A673 (cell line): ENCODE results near the gene KIF24. TPM values are rescaled to one million over a fixed set of nuclear protein-coding genes. Genes with fewer than 3 reads are reported as not detected.
"Not testable (repeated sequence)": the region's sequence is repeated elsewhere in the genome, so short reads cannot be mapped to it uniquely, and the experiment has no call there.

Experiments
- BruUV-seq: library from RNA; stranded (reverse); fragments of 400-500 nt; replicated peaks from 2 replicates; lab custom pipeline; 2021; lab: Mats Ljungman, UMichigan
- CTCF ChIA-PET: fragments of 300-600 bp; sonication (Branson Sonifier 250); formaldehyde crosslinking; loops from one replicate; lab custom pipeline; 2022; ENCODE audit warnings: antibody characterized with exemption; lab: Charles Lee
- POLR2A ChIA-PET: fragments of 300-600 bp; sonication (Branson Sonifier 250); formaldehyde crosslinking; loops from one replicate; lab custom pipeline; 2022; ENCODE audit warnings: antibody characterized with exemption; ENCODE audit not compliant: low non-redundant PET; lab: Charles Lee
- DNase-seq: peaks from one replicate; pipeline ENCODE4 v3.0.0-alpha.2; 2015; ENCODE audit warnings: low spot score
- H3K27ac ChIP-seq: fragments of 200-600 bp; sonication (generic); 2 replicates; pipeline ENCODE4 v1.5.1; 2016; ENCODE audit warnings: mixed run types, low read depth, mild to moderate bottlenecking, mixed read lengths, antibody characterized with exemption, low read length; ENCODE audit not compliant: poor library complexity, severe bottlenecking
- H3K27me3 ChIP-seq: fragments of 200-600 bp; sonication (generic); replicated peaks from 2 replicates; pipeline ENCODE4 v1.6.1; 2017; ENCODE audit warnings: mixed run types, low read depth, mild to moderate bottlenecking, mixed read lengths, antibody characterized with exemption, low read length; ENCODE audit not compliant: insufficient read depth, poor library complexity
- H3K36me3 ChIP-seq: fragments of 200-600 bp; sonication (generic); 2 replicates; pipeline ENCODE4 v1.6.1; 2016; ENCODE audit warnings: mixed run types, mild to moderate bottlenecking, mixed read lengths, antibody characterized with exemption, low read length; ENCODE audit not compliant: insufficient read depth, poor library complexity, severe bottlenecking
- H3K4me1 ChIP-seq: fragments of 200-600 bp; sonication (generic); 2 replicates; pipeline ENCODE4 v1.6.1; 2017; ENCODE audit warnings: mixed run types, mild to moderate bottlenecking, mixed read lengths, antibody characterized with exemption, low read length; ENCODE audit not compliant: insufficient read depth, poor library complexity, severe bottlenecking
- H3K4me3 ChIP-seq: fragments of 200-600 bp; sonication (generic); 2 replicates; pipeline ENCODE4 v1.5.1; 2016; ENCODE audit warnings: low read depth, mixed run types, mild to moderate bottlenecking, mixed read lengths, low read length; ENCODE audit not compliant: poor library complexity, severe bottlenecking
- H3K9me3 ChIP-seq: fragments of 200-600 bp; sonication (generic); 2 replicates; pipeline ENCODE4 v1.6.1; 2016; ENCODE audit warnings: mixed run types, low read depth, mild to moderate bottlenecking, mixed read lengths, antibody characterized with exemption, low read length; ENCODE audit not compliant: poor library complexity, severe bottlenecking
- CTCF ChIP-seq: fragments of 300-800, 200-600 bp; sonication (generic); conservative IDR thresholded peaks from 2 replicates; pipeline ENCODE4 v1.5.1; 2017; ENCODE audit warnings: low read depth, mild to moderate bottlenecking, antibody characterized with exemption, low read length, moderate library complexity, mixed read lengths
- EZH2 ChIP-seq: fragments of 200-600 bp; sonication (generic); IDR thresholded peaks from 2 replicates; pipeline ENCODE4 v1.6.1; 2017; ENCODE audit warnings: borderline replicate concordance, low read depth, mild to moderate bottlenecking, mixed read lengths, antibody characterized with exemption, low read length; ENCODE audit not compliant: poor library complexity, severe bottlenecking
- intact Hi-C: fragments of 100-400 bp; cut with micrococcal nuclease; formaldehyde crosslinking; loops from one replicate; pipeline ENCODE4 v1.10.0; 2022; ENCODE audit not compliant: unreplicated experiment
- total RNA-seq: library from RNA; stranded (reverse); gene quantifications from 2 replicates; pipeline ENCODE4 v1.2.3, GENCODE V29; 2021

Gene KIF24
- total RNA-seq, 1 experiment from 2014 or later: 11.6 TPM

- Histone ChIP-seq H3K27ac (no peak overlapping the region), H3K9me3 (no peaks in the 10 kb centered on the region), H3K4me3 (no peak overlapping the region), H3K36me3 (no peaks in the 10 kb centered on the region), H3K27me3 (no peaks in the 10 kb centered on the region), H3K4me1 (peaks cover 9% of the 10 kb centered on the region)
- no peak for DNase-seq
- TF ChIP-seq EZH2 (no peak), CTCF (no peak)
- CTCF ChIA-PET: no interaction called here
- BruUV-seq: no TSS peak
- POLR2A ChIA-PET: no interaction called here
- intact Hi-C loops: no loop called here
These were observed 40.6 kb upstream of the KIF24 start for GRCh38 chr9:34369636-34370035.

- H3K27me3 ChIP-seq, H3K4me3 ChIP-seq, POLR2A ChIA-PET, H3K27ac ChIP-seq, H3K9me3 ChIP-seq, BruUV-seq, H3K36me3 ChIP-seq, intact Hi-C loops, CTCF ChIA-PET, DNase-seq: not testable (repeated sequence)
- peaks cover 17% of the 10 kb centered on the region for H3K4me1 ChIP-seq
These were observed 39.7 kb upstream of the KIF24 start for GRCh38 chr9:34368796-34369195.

- H3K9me3 ChIP-seq, intact Hi-C loops, H3K4me3 ChIP-seq, DNase-seq, BruUV-seq, H3K36me3 ChIP-seq, POLR2A ChIA-PET, CTCF ChIA-PET, H3K27me3 ChIP-seq, H3K27ac ChIP-seq: not testable (repeated sequence)
- H3K4me1 ChIP-seq: peaks cover 26% of the 10 kb centered on the region
These were observed 38.8 kb upstream of the KIF24 start for GRCh38 chr9:34367751-34368410.

- BruUV-seq: no TSS peak
These were observed 37.3 kb upstream of the KIF24 start for GRCh38 chr9:34366365-34366764.

More at GRCh38 chr9:34366365-34366764, 37.3 kb upstream of the KIF24 start:
- H3K27me3 ChIP-seq: no peaks in the 10 kb centered on the region
- no peak overlapping the region for H3K27ac ChIP-seq
- ChIA-PET POLR2A (no interaction called here), CTCF (no interaction called here)
- H3K4me3 ChIP-seq: no peak overlapping the region
- TF ChIP-seq CTCF (no peak), EZH2 (no peak)
- intact Hi-C loops: no loop called here
- no peaks in the 10 kb centered on the region for H3K36me3 ChIP-seq
- no peak for DNase-seq
- H3K9me3 ChIP-seq: no peaks in the 10 kb centered on the region
- peaks cover 32% of the 10 kb centered on the region for H3K4me1 ChIP-seq
